Fibroblast of pulmonary artery (primary cell): ENCODE data around the gene MTR.
"Not testable (repeated sequence)": the region's sequence is repeated elsewhere in the genome, so short reads cannot be mapped to it uniquely, and the experiment has no call there.

ENCODE experiments used
- DNase-seq: peaks from one replicate; pipeline ENCODE4 v3.0.0-alpha.2; 2010; ENCODE audit warnings: low read depth
- H3K4me3 ChIP-seq: replicated peaks from 2 replicates; pipeline ENCODE4 v1.5.1; 2011; ENCODE audit warnings: low read depth, mild to moderate bottlenecking, control low read depth, low read length, moderate library complexity
- TF ChIP-seq, protein P1 (sequence below): IDR thresholded peaks from 2 replicates; pipeline ENCODE4 v1.5.1; 2011; ENCODE audit warnings: mild to moderate bottlenecking, control low read depth, low read length, inconsistent platforms; ENCODE audit errors: missing control alignments

The MTR gene

GRCh38 chr1:236893626-236894545, 98.8 kb downstream of the MTR start:
- H3K4me3 ChIP-seq, result no peak overlapping the region
- no peak for DNase-seq
- TF ChIP-seq, protein P1, sequence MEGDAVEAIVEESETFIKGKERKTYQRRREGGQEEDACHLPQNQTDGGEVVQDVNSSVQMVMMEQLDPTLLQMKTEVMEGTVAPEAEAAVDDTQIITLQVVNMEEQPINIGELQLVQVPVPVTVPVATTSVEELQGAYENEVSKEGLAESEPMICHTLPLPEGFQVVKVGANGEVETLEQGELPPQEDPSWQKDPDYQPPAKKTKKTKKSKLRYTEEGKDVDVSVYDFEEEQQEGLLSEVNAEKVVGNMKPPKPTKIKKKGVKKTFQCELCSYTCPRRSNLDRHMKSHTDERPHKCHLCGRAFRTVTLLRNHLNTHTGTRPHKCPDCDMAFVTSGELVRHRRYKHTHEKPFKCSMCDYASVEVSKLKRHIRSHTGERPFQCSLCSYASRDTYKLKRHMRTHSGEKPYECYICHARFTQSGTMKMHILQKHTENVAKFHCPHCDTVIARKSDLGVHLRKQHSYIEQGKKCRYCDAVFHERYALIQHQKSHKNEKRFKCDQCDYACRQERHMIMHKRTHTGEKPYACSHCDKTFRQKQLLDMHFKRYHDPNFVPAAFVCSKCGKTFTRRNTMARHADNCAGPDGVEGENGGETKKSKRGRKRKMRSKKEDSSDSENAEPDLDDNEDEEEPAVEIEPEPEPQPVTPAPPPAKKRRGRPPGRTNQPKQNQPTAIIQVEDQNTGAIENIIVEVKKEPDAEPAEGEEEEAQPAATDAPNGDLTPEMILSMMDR, result no peak

GRCh38 chr1:236895665-236896387, 100.7 kb downstream of the MTR start:
- TF ChIP-seq, protein P1, result no peak
- no peak for DNase-seq

DNA sequence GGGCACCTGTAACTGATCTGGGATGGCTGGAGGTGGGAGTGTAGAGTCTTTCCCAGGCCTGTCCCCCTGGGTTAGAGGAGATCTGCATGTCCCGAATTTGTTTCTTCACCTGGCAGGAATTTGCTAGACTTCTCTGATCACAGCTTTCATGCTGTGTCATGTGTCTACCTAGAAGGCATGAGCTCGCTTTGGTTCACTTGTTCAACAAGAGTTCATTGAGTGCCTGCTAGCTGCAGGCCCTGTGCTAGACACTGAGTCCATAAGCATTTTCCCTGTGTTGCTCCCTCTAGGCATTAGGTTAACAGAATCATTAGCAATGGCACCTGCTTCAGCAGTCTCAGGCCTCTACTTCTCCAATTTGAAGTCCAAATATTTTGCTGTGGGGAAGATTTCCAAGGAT, 101.6 kb downstream of the MTR start:
- no peak for DNase-seq
- H3K4me3 ChIP-seq, result no peak overlapping the region
- TF ChIP-seq, protein P1, result no peak

More at GRCh38 chr1:236895665-236896387, 100.7 kb downstream of the MTR start:
- H3K4me3 ChIP-seq, result no peak overlapping the region

- DNase-seq, result peak; percentile 70
- TF ChIP-seq, protein P1, result no peak
- no peak overlapping the region for H3K4me3 ChIP-seq
Observed at GRCh38 chr1:236904892-236905741, 110.0 kb downstream of the MTR start.

GRCh38 chr1:236907205-236907604, 112.1 kb downstream of the MTR start:
- DNase-seq, result no peak
- H3K4me3 ChIP-seq, result no peak overlapping the region
- TF ChIP-seq, protein P1, result no peak

- no peak overlapping the region for H3K4me3 ChIP-seq
- DNase-seq, result no peak
- TF ChIP-seq, protein P1, result no peak
Observed at GRCh38 chr1:236908669-236909068, 113.6 kb downstream of the MTR start.

DNA sequence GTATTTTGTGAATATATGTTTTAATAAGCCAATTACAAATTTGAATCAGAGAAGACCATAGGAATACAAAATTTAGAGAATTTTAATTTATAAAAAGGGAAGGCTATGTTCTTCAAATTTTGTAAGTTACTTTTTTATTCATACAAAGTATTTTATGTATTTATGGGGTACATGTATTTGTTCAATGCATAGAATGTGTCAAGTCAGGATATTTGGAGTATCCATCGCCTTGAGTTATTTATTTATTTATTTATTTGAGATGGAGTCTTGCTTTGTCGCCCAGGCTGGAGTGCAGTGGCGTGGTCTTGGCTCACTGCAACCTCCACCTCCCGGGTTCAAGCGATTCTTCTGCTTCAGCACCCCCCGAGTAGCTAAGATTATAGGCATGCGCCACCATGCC, 116.0 kb downstream of the MTR start:
- not testable (repeated sequence) for H3K4me3 ChIP-seq, DNase-seq
